ENCODE results near the gene PTPRM. TPM values are rescaled to one million over a fixed set of nuclear protein-coding genes. Genes with fewer than 3 reads are reported as not detected.

PTPRM gene
- total RNA-seq, 1 donor from 2014 or later, result 13.9 TPM

DNA sequence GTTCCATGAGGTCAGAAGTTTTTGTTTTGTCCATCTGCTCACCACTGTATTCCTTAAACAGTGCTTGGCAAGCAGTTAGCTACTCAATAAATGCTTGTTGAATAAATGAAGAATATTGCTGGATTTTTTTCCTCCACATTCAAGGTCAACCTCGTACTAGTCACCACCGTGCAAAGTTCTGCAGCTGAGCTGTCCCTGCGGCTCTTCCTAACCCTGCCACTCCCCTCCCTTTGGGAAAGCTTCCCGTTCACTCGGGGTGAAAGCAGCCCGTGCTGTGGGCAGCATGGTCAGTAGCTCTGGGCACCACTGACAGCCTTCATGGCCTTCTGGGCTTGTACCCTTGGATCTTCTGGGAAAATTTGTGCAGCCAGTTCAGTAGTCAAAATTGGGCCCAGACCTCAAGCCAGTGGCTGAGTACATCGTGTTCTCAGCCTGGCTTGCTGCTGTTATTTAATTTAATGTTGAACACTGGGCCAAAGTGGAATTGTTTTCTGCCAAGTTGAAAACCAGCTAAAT is 572.8 kb downstream of the PTPRM start:
- DNase-seq (ENCODE audit: low spot score), result no peak

DNA sequence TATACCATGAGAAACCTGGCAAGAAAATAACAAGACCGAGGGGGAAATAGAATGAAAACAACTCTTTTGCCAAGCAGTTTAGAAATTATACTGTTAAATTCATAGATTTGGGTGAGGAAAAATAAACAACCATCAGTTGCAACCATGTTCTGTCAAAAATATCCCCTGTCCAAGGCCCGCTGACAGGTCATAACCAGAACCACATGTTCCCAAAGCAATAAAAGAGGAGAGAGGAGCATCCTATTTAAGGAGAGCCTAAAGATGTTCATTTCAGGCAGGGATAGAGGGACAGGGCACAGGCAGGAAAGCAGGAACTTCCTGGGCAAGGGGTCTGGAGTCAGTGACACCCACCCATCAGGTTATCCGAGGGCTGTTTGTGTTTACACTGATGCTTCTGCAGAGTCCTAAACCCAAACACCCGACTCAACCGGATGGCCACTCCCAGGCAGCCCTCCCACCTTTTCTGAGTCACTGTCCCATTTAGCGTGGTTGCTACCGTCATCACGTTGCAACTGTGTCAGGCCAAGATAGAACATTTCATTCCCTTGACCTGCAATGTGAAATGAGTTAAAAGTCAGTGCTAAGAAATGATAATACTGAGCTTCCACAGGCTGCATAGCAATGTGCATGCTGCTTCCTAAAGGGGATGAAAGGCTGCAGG is 573.9 kb downstream of the PTPRM start:
- H3K4me3 ChIP-seq, result no peak overlapping the region
- peaks cover 6% of the 10 kb centered on the region for H3K4me1 Mint-ChIP-seq
- H3K27ac Mint-ChIP-seq, result no peak overlapping the region
- TF ChIP-seq EZH2 (IDR thresholded peaks at IDR 0.05), result no peak
- no peak for TF ChIP-seq CTCF (IDR thresholded peaks at IDR 0.05)
- no peak for TF ChIP-seq EZH2phosphoT487 (IDR thresholded peaks at IDR 0.05)
- H3K79me2 ChIP-seq (ENCODE audit: low read depth), result no peaks in the 10 kb centered on the region
- H3K9me3 Mint-ChIP-seq, result peaks cover 5% of the 10 kb centered on the region
- DNase-seq (ENCODE audit: low spot score), result no peak
- H4K20me1 ChIP-seq (ENCODE audit: low read depth), result no peaks in the 10 kb centered on the region
- H3K9ac ChIP-seq, result no peak overlapping the region
- H3K4me2 ChIP-seq, result no peak overlapping the region
- no peaks in the 10 kb centered on the region for H3K27me3 Mint-ChIP-seq (ENCODE audit: insufficient read depth, low read depth)
- no peaks in the 10 kb centered on the region for H3K27me3 ChIP-seq
- H3K36me3 Mint-ChIP-seq, result peaks cover 13% of the 10 kb centered on the region
- H3F3A ChIP-seq (ENCODE audit: low read depth), result no peaks in the 10 kb centered on the region
- no peaks in the 10 kb centered on the region for H3K9me3 ChIP-seq (ENCODE audit: low read depth)
- no peaks in the 10 kb centered on the region for H3K4me1 ChIP-seq
- no peaks in the 10 kb centered on the region for H3K36me3 ChIP-seq
- H2AFZ ChIP-seq (replicated peaks), result no peak overlapping the region
- H3K27ac ChIP-seq, result no peak overlapping the region
- no peak overlapping the region for H3K4me3 Mint-ChIP-seq

More for the DNA sequence above, 572.8 kb downstream of the PTPRM start:
- no peaks in the 10 kb centered on the region for H3K36me3 ChIP-seq
- H3K9me3 ChIP-seq (ENCODE audit: low read depth), result no peaks in the 10 kb centered on the region
- no peaks in the 10 kb centered on the region for H3K4me1 ChIP-seq
- H3K4me2 ChIP-seq, result no peak overlapping the region
- H3F3A ChIP-seq (ENCODE audit: low read depth), result no peaks in the 10 kb centered on the region
- no peak overlapping the region for H3K9ac ChIP-seq
- H3K27ac Mint-ChIP-seq, result peak overlapping the region; percentile 29
- no peaks in the 10 kb centered on the region for H3K27me3 ChIP-seq
- H3K36me3 Mint-ChIP-seq, result peaks cover 11% of the 10 kb centered on the region
- TF ChIP-seq EZH2phosphoT487 (IDR thresholded peaks at IDR 0.05) (no peak), CTCF (IDR thresholded peaks at IDR 0.05) (no peak), EZH2 (IDR thresholded peaks at IDR 0.05) (no peak)
- no peak overlapping the region for H3K4me3 Mint-ChIP-seq
- H4K20me1 ChIP-seq (ENCODE audit: low read depth), result no peaks in the 10 kb centered on the region
- H2AFZ ChIP-seq (replicated peaks), result no peak overlapping the region
- H3K4me1 Mint-ChIP-seq, result peaks cover 6% of the 10 kb centered on the region
- H3K79me2 ChIP-seq (ENCODE audit: low read depth), result no peaks in the 10 kb centered on the region
- H3K9me3 Mint-ChIP-seq, result peaks cover 4% of the 10 kb centered on the region
- no peak overlapping the region for H3K4me3 ChIP-seq
- no peaks in the 10 kb centered on the region for H3K27me3 Mint-ChIP-seq (ENCODE audit: insufficient read depth, low read depth)
- no peak overlapping the region for H3K27ac ChIP-seq

GRCh38 chr18:8142131-8142711 is 575.1 kb downstream of the PTPRM start:
- peaks cover 6% of the 10 kb centered on the region for H3K4me1 Mint-ChIP-seq
- Histone ChIP-seq H3K9ac (no peak overlapping the region), H2AFZ (replicated peaks) (no peak overlapping the region), H3K27ac (no peak overlapping the region), H3K36me3 (no peaks in the 10 kb centered on the region), H3K4me2 (no peak overlapping the region), H3K79me2 (ENCODE audit: low read depth) (no peaks in the 10 kb centered on the region), H3K4me3 (no peak overlapping the region), H3F3A (ENCODE audit: low read depth) (no peaks in the 10 kb centered on the region), H3K9me3 (ENCODE audit: low read depth) (no peaks in the 10 kb centered on the region), H3K4me1 (no peaks in the 10 kb centered on the region), H4K20me1 (ENCODE audit: low read depth) (no peaks in the 10 kb centered on the region), H3K27me3 (no peaks in the 10 kb centered on the region)
- H3K9me3 Mint-ChIP-seq, result peaks cover 14% of the 10 kb centered on the region
- H3K27ac Mint-ChIP-seq, result no peak overlapping the region
- peaks cover 19% of the 10 kb centered on the region for H3K36me3 Mint-ChIP-seq
- H3K4me3 Mint-ChIP-seq, result no peak overlapping the region
- H3K27me3 Mint-ChIP-seq (ENCODE audit: insufficient read depth, low read depth), result no peaks in the 10 kb centered on the region
- no peak for DNase-seq (ENCODE audit: low spot score)
- TF ChIP-seq EZH2 (IDR thresholded peaks at IDR 0.05), result no peak
- TF ChIP-seq CTCF (IDR thresholded peaks at IDR 0.05), result no peak
- TF ChIP-seq EZH2phosphoT487 (IDR thresholded peaks at IDR 0.05), result no peak

Measured in neural progenitor cell (in vitro differentiated cells).